ENCODE data around the gene SLC17A1.

GRCh38 chr6:25852756-25853155 is 20.9 kb upstream of the SLC17A1 start:
- TF ChIP-seq, protein P1, sequence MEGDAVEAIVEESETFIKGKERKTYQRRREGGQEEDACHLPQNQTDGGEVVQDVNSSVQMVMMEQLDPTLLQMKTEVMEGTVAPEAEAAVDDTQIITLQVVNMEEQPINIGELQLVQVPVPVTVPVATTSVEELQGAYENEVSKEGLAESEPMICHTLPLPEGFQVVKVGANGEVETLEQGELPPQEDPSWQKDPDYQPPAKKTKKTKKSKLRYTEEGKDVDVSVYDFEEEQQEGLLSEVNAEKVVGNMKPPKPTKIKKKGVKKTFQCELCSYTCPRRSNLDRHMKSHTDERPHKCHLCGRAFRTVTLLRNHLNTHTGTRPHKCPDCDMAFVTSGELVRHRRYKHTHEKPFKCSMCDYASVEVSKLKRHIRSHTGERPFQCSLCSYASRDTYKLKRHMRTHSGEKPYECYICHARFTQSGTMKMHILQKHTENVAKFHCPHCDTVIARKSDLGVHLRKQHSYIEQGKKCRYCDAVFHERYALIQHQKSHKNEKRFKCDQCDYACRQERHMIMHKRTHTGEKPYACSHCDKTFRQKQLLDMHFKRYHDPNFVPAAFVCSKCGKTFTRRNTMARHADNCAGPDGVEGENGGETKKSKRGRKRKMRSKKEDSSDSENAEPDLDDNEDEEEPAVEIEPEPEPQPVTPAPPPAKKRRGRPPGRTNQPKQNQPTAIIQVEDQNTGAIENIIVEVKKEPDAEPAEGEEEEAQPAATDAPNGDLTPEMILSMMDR (conservative IDR thresholded peaks at IDR 0.05): no peak
- no peak for TF ChIP-seq ZFX (IDR thresholded peaks at IDR 0.05)

Data from C4-2B (cell line).